H1 (cell line): ENCODE measurements around the gene MINAR1. TPM values are rescaled to one million over a fixed set of nuclear protein-coding genes. Genes with fewer than 3 reads are reported as not detected.

Experiments used
- CTCF ChIA-PET: fragments of 300-600 bp; sonication (Branson Sonifier 250); formaldehyde crosslinking; loops from one replicate; lab custom pipeline; 2021; ENCODE audit not compliant: partially characterized antibody; lab: Charles Lee
- POLR2A ChIA-PET: fragments of 300-600 bp; sonication (Branson Sonifier 250); formaldehyde crosslinking; loops from one replicate; lab custom pipeline; 2021; ENCODE audit warnings: inconsistent platforms; ENCODE audit not compliant: partially characterized antibody; lab: Charles Lee
- DNase-seq, 2 experiments: peaks; one replicate each; pipeline versions ENCODE4 v3.0.0 to v3.0.0-alpha.2; 2010 to 2022; ENCODE audit warnings: low spot score in 2 of 2, low read depth in 1 of 2, mixed read lengths in 1 of 2
- FAIRE-seq: peaks from 2 replicates; lab custom pipeline; 2011; peaks lifted over from hg19 to GRCh38; lab: Jason Lieb, UNC
- H2AFZ ChIP-seq: 2 replicates; pipeline ENCODE4 v1.8.1; 2012; ENCODE audit warnings: low read length, inconsistent platforms
- H2AK5ac ChIP-seq: 2 replicates; pipeline ENCODE4 v1.6.1; 2013; ENCODE audit warnings: low read depth, low read length
- H2BK120ac ChIP-seq: replicated peaks from 2 replicates; pipeline ENCODE3; 2013; ENCODE audit warnings: low read depth, low read length, inconsistent platforms
- H2BK12ac ChIP-seq: 2 replicates; pipeline ENCODE4 v1.6.1; 2013; ENCODE audit warnings: low read depth, low read length
- H2BK15ac ChIP-seq: 2 replicates; pipeline ENCODE4 v1.6.1; 2013; ENCODE audit warnings: low read length
- H2BK20ac ChIP-seq: 2 replicates; pipeline ENCODE4 v1.6.1; 2013; ENCODE audit warnings: low read length
- H2BK5ac ChIP-seq: 2 replicates; pipeline ENCODE4 v1.6.1; 2013; ENCODE audit warnings: low read depth, low read length
- H3K14ac ChIP-seq: 2 replicates; pipeline ENCODE4 v1.6.1; 2013; ENCODE audit warnings: inconsistent platforms; ENCODE audit not compliant: insufficient read length
- H3K18ac ChIP-seq: 2 replicates; pipeline ENCODE4 v1.6.1; 2013; ENCODE audit warnings: low read length; ENCODE audit errors: extremely low read depth
- H3K23ac ChIP-seq: 2 replicates; pipeline ENCODE4 v1.6.1; 2013; ENCODE audit warnings: inconsistent platforms; ENCODE audit not compliant: insufficient read length
- H3K23me2 ChIP-seq: 2 replicates; pipeline ENCODE4 v1.6.1; 2013; ENCODE audit warnings: low read depth, low read length
- H3K27ac ChIP-seq: 2 replicates; pipeline ENCODE4 v1.6.1; 2011; ENCODE audit warnings: low read depth, low read length, inconsistent platforms
- H3K27me3 ChIP-seq, 4 experiments: replicated peaks in 1 of 4; 1 replicate in 1 of 4; 2 replicates in 3 of 4; pipeline versions ENCODE4 v1.6.1 to v1.8.1; 2011 to 2013; ENCODE audit warnings: low read length in 3 of 4, mild to moderate bottlenecking in 3 of 4, inconsistent platforms in 2 of 4, mixed read lengths in 2 of 4, moderate library complexity in 1 of 4; ENCODE audit not compliant: control insufficient read depth in 3 of 4, insufficient read depth in 3 of 4; ENCODE audit errors: extremely low read depth in 1 of 4
- H3K36me3 ChIP-seq, 4 experiments: 2 replicates each; pipeline versions ENCODE4 v1.6.1 to v1.8.1; 2011 to 2013; ENCODE audit warnings: mild to moderate bottlenecking in 4 of 4, low read length in 3 of 4, moderate library complexity in 2 of 4, control low read depth in 1 of 4, inconsistent platforms in 1 of 4; ENCODE audit not compliant: insufficient read depth in 4 of 4, control insufficient read depth in 2 of 4
- H3K4ac ChIP-seq: replicated peaks from 2 replicates; pipeline ENCODE3; 2013; ENCODE audit warnings: low read length, low read depth, mixed read lengths, inconsistent platforms; ENCODE audit not compliant: insufficient read length
- H3K4me1 ChIP-seq, 4 experiments: replicated peaks in 1 of 4; 1 replicate in 1 of 4; 2 replicates in 3 of 4; pipeline versions ENCODE4 v1.6.1 to v1.8.1; 2011 to 2013; ENCODE audit warnings: low read length in 3 of 4, inconsistent platforms in 2 of 4, mixed read lengths in 1 of 4; ENCODE audit not compliant: insufficient read depth in 4 of 4, control insufficient read depth in 3 of 4
- H3K4me2 ChIP-seq, 2 experiments: 2 replicates each; pipeline versions ENCODE4 v1.6.1 to v1.8.1; 2011 to 2013; ENCODE audit warnings: low read depth in 2 of 2, low read length in 2 of 2, control low read depth in 1 of 2, inconsistent platforms in 1 of 2, mild to moderate bottlenecking in 1 of 2; ENCODE audit not compliant: insufficient read depth in 1 of 2
- H3K4me3 ChIP-seq, 4 experiments: fragments of 200-600, 300-600 bp in 1 of 4; sonication (generic), shearing (Covaris generic), sonication (Bioruptor Twin) in 1 of 4; 2 replicates each; pipeline versions ENCODE4 v1.5.1 to v1.8.1; 2011 to 2016; ENCODE audit warnings: low read length in 4 of 4, low read depth in 3 of 4, control low read depth in 2 of 4, inconsistent platforms in 2 of 4, mild to moderate bottlenecking in 2 of 4, mixed read lengths in 1 of 4, moderate library complexity in 1 of 4; ENCODE audit not compliant: insufficient read depth in 2 of 4; ENCODE audit errors: extremely low read depth in 1 of 4
- H3K56ac ChIP-seq: replicated peaks from 2 replicates; pipeline ENCODE3; 2013; ENCODE audit warnings: low read depth, mild to moderate bottlenecking, mixed read lengths, low read length, inconsistent platforms; ENCODE audit not compliant: insufficient read length
- H3K79me1 ChIP-seq: 2 replicates; pipeline ENCODE4 v1.6.1; 2013; ENCODE audit warnings: low read depth, low read length, control low read depth
- H3K79me2 ChIP-seq, 2 experiments: 2 replicates each; pipeline versions ENCODE4 v1.6.1 to v1.8.1; 2012 to 2013; ENCODE audit warnings: low read length in 2 of 2, mild to moderate bottlenecking in 2 of 2, inconsistent platforms in 1 of 2; ENCODE audit not compliant: insufficient read depth in 2 of 2, control insufficient read depth in 1 of 2
- H3K9ac ChIP-seq, 4 experiments: replicated peaks in 1 of 4; 1 replicate in 1 of 4; 2 replicates in 3 of 4; pipeline versions ENCODE4 v1.6.1 to v1.8.1; 2011 to 2013; ENCODE audit warnings: low read depth in 3 of 4, low read length in 3 of 4, control low read depth in 2 of 4, mild to moderate bottlenecking in 2 of 4, moderate library complexity in 2 of 4, inconsistent platforms in 1 of 4; ENCODE audit errors: extremely low read depth in 1 of 4
- H3K9me3 ChIP-seq, 2 experiments: 2 replicates each; pipeline versions ENCODE4 v1.6.1 to v1.8.1; 2012 to 2013; ENCODE audit warnings: mild to moderate bottlenecking in 2 of 2, moderate library complexity in 2 of 2, control low read depth in 1 of 2, inconsistent platforms in 1 of 2, low read depth in 1 of 2, low read length in 1 of 2, mixed read lengths in 1 of 2; ENCODE audit not compliant: insufficient read depth in 2 of 2
- H4K20me1 ChIP-seq, 2 experiments: replicated peaks in 1 of 2; 2 replicates each; pipeline versions ENCODE3 to v1.8.1; 2011 to 2013; ENCODE audit warnings: inconsistent platforms in 2 of 2, low read length in 2 of 2, mild to moderate bottlenecking in 1 of 2; ENCODE audit not compliant: insufficient read depth in 2 of 2, control insufficient read depth in 1 of 2
- H4K5ac ChIP-seq: 2 replicates; pipeline ENCODE4 v1.6.1; 2013; ENCODE audit warnings: low read length, low read depth, mixed read lengths, inconsistent platforms; ENCODE audit not compliant: insufficient read length
- H4K8ac ChIP-seq: 2 replicates; pipeline ENCODE4 v1.8.0; 2013; ENCODE audit warnings: mild to moderate bottlenecking, moderate library complexity, low read length, inconsistent platforms; ENCODE audit not compliant: insufficient read depth; ENCODE audit errors: extremely low read depth
- H4K91ac ChIP-seq: replicated peaks from 2 replicates; pipeline ENCODE3; 2013; ENCODE audit warnings: low read length, mixed read lengths, inconsistent platforms; ENCODE audit not compliant: insufficient read length
- CBX5 ChIP-seq: fragments of 300-800, 300-1000 bp; sonication (generic); IDR thresholded peaks from 2 replicates; pipeline ENCODE4 v1.7.1; 2016; ENCODE audit warnings: antibody characterized with exemption, low read length, low read depth
- CHD1 ChIP-seq: IDR thresholded peaks from 2 replicates; pipeline ENCODE4 v1.6.1; 2012; ENCODE audit warnings: low read depth, low read length, improper control_type of control experiment
- HDAC2 ChIP-seq, 2 experiments: fragments of 300-600 bp in 1 of 2; sonication (generic) in 1 of 2; IDR thresholded peaks; 2 replicates each; pipeline ENCODE4 v1.6.1; 2011 to 2012; ENCODE audit warnings: low read depth in 2 of 2, low read length in 2 of 2, mild to moderate bottlenecking in 2 of 2, moderate library complexity in 2 of 2, borderline replicate concordance in 1 of 2, inconsistent platforms in 1 of 2
- KDM4A ChIP-seq: IDR thresholded peaks from one replicate; pipeline ENCODE4 v1.7.1; 2012; ENCODE audit warnings: low read depth, mild to moderate bottlenecking, moderate library complexity, low read length, inconsistent platforms; ENCODE audit not compliant: severe bottlenecking
- NANOG ChIP-seq: IDR thresholded peaks from 2 replicates; pipeline ENCODE4 v1.6.1; 2011; ENCODE audit warnings: low read length, low read depth, mild to moderate bottlenecking, inconsistent platforms; ENCODE audit not compliant: insufficient read depth, poor library complexity, severe bottlenecking
- NRF1 ChIP-seq: IDR thresholded peaks from 2 replicates; pipeline ENCODE4 v1.6.1; 2011; ENCODE audit warnings: mild to moderate bottlenecking, low read depth, low read length, improper control_type of control experiment
- POLR2AphosphoS5 ChIP-seq: IDR thresholded peaks from 2 replicates; pipeline ENCODE4 v1.6.1; 2011; ENCODE audit warnings: low read depth, low read length
- RAD21 ChIP-seq, 2 experiments: IDR thresholded peaks in 1 of 2; conservative IDR thresholded peaks in 1 of 2; 2 replicates each; pipeline ENCODE4 v1.6.1; 2011; ENCODE audit warnings: low read depth in 2 of 2, low read length in 2 of 2, improper control_type of control experiment in 1 of 2, inconsistent platforms in 1 of 2, mild to moderate bottlenecking in 1 of 2, moderate library complexity in 1 of 2
- RXRA ChIP-seq: IDR thresholded peaks from 2 replicates; pipeline ENCODE4 v1.6.1; 2011; ENCODE audit warnings: low read depth, mild to moderate bottlenecking, low read length, moderate library complexity; ENCODE audit not compliant: insufficient read depth
- SIX5 ChIP-seq: IDR thresholded peaks from 2 replicates; pipeline ENCODE4 v1.6.1; 2011; ENCODE audit warnings: mild to moderate bottlenecking, low read depth, low read length
- SP2 ChIP-seq: IDR thresholded peaks from 2 replicates; pipeline ENCODE4 v1.6.1; 2012; ENCODE audit warnings: mild to moderate bottlenecking, low read length, inconsistent platforms
- TAF1 ChIP-seq: IDR thresholded peaks from 2 replicates; pipeline ENCODE4 v1.6.1; 2011; ENCODE audit warnings: mild to moderate bottlenecking, low read depth, low read length
- TEAD4 ChIP-seq: IDR thresholded peaks from 2 replicates; pipeline ENCODE4 v1.6.1; 2012; ENCODE audit warnings: low read depth, low read length, inconsistent platforms, mixed read lengths
- WGBS, 2 experiments: shearing (Covaris generic) in 1 of 2; methylation state at CpG; one replicate each; pipeline versions ENCODE4 v1.1.6 to v1.1.7; 2013 to 2015; ENCODE audit warnings: low lambda C conversion rate in 2 of 2, mixed read lengths in 2 of 2, inconsistent platforms in 1 of 2, low coverage in 1 of 2, missing lambda C conversion rate in 1 of 2; ENCODE audit not compliant: insufficient replicate concordance in 2 of 2, insufficient coverage in 1 of 2, insufficient read length in 1 of 2; ENCODE audit errors: extremely low coverage in 1 of 2, missing lambda C conversion rate in 1 of 2; 5-methylcytosine and 5-hydroxymethylcytosine counted together
- polyA plus RNA-seq, 7 experiments: library from polyadenylated mRNA; depleted of rRNA in 3 of 7; stranded (reverse) in 5 of 7; unstranded in 2 of 7; fragments of >200 nt in 5 of 7; fragments of 200-250 nt in 2 of 7; gene quantifications; 1 replicate in 5 of 7; 2 replicates in 1 of 7; 4 replicates in 1 of 7; pipeline versions ENCODE4 v1.2.1 to v1.2.3, GENCODE V29; 2011 to 2013; ENCODE audit warnings: missing spikeins in 2 of 7, mixed read lengths in 2 of 7
- total RNA-seq: library from RNA; stranded (reverse); fragmentation: NEBNext Ultra II Directional; extraction: Animal tissue kit (Norgen Biotek cat#: 25700); gene quantifications from 2 replicates; pipeline ENCODE4 v1.2.1, GENCODE V29; 2021
- TF ChIP-seq, protein P1 (sequence below): IDR thresholded peaks from 2 replicates; pipeline ENCODE4 v1.6.1; 2012; ENCODE audit warnings: inconsistent platforms

The MINAR1 gene
- total and polyA plus RNA-seq, 2 of the 8 experiments (the other 6 are each of a cell fraction or from before 2014, with no cell fraction given) = 0.17 to 0.67 TPM

DNA sequence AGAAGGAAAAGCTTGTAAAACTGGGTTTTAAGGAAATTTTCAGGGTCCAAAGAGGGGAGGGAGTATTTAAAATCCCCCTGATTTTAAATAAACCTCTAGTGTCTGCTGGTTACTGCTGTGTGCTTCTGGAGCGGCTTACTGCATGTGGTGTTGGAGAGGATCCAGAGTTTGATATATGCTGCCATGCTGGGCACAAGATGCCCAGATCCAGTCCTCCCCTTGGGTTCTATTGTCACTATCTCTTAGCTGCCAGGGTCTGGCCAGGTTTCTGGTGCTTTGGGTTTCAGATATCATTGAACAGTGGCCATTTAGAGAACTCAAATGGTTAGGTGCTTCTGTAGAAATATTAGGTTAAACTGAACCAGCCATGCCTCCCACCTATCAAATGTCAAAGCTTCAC lies 27.5 kb downstream of the MINAR1 start:
- no peaks in the 10 kb centered on the region for H3K9me3 ChIP-seq
- no peak overlapping the region for H3K14ac ChIP-seq
- no peak overlapping the region for H3K4me3 ChIP-seq
- H3K27me3 ChIP-seq = no peaks in the 10 kb centered on the region
- H4K8ac ChIP-seq = no peak overlapping the region
- no peak overlapping the region for H2BK120ac ChIP-seq
- H2AFZ ChIP-seq = no peak overlapping the region
- H3K79me2 ChIP-seq = no peaks in the 10 kb centered on the region
- H3K23me2 ChIP-seq = no peaks in the 10 kb centered on the region
- no peaks in the 10 kb centered on the region for H4K20me1 ChIP-seq
- no peaks in the 10 kb centered on the region for H3K79me1 ChIP-seq
- no peak overlapping the region for H3K18ac ChIP-seq
- no peak overlapping the region for H3K4ac ChIP-seq
- no peak for DNase-seq
- H2BK20ac ChIP-seq = no peak overlapping the region
- POLR2A ChIA-PET = interaction anchor here (1.3 kb wide), 1 partner anchor 12 kb away, joined by 4 read pairs; no protein-coding TSS in a partner anchor
- CTCF ChIA-PET = interaction anchor here (1.2 to 3.3 kb wide), 2 partner anchors 9 to 73 kb away, joined by 3 to 26 read pairs; no protein-coding TSS in a partner anchor
- no peak overlapping the region for H3K27ac ChIP-seq
- H3K56ac ChIP-seq = no peak overlapping the region
- H2AK5ac ChIP-seq = no peak overlapping the region
- no peak overlapping the region for H4K91ac ChIP-seq
- H3K4me2 ChIP-seq = no peak overlapping the region
- H3K9ac ChIP-seq = no peak overlapping the region
- no peak overlapping the region for H4K5ac ChIP-seq
- no peak overlapping the region for H3K23ac ChIP-seq
- no peak overlapping the region for H2BK15ac ChIP-seq
- no peak overlapping the region for H2BK5ac ChIP-seq
- 92% methylated on average over 1 of the region's 1 CpG; no CpG with 5 or more reads in 1 of the 2 experiments for WGBS, 2 experiments
- no peaks in the 10 kb centered on the region for H3K36me3 ChIP-seq
- no peaks in the 10 kb centered on the region for H3K4me1 ChIP-seq
- no peak for FAIRE-seq
- H2BK12ac ChIP-seq = no peak overlapping the region
- TF ChIP-seq RAD21 (IDR thresholded peaks at IDR 0.05 in 1 of 2, conservative IDR thresholded peaks at IDR 0.05 in 1 of 2; ENCODE audit: low read depth in 2 of 2, low read length in 2 of 2) (no peak), SIX5 (no peak), SP2 (no peak), KDM4A (no peak), CHD1 (no peak), HDAC2 (IDR thresholded peaks at IDR 0.05; ENCODE audit: borderline replicate concordance in 1 of 2, low read depth in 2 of 2, low read length in 2 of 2) (no peak), POLR2AphosphoS5 (no peak), CBX5 (no peak), RXRA (no peak), NANOG (no peak), TEAD4 (no peak), TAF1 (no peak), NRF1 (no peak)
- TF ChIP-seq, protein P1, sequence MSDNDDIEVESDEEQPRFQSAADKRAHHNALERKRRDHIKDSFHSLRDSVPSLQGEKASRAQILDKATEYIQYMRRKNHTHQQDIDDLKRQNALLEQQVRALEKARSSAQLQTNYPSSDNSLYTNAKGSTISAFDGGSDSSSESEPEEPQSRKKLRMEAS = no peak
